ENCODE results near the gene ST8SIA2. TPM values are rescaled to one million over a fixed set of nuclear protein-coding genes. Genes with fewer than 3 reads are reported as not detected.

The ST8SIA2 gene
- total RNA-seq, 1 experiment from 2014 or later: 0.15 TPM

DNA sequence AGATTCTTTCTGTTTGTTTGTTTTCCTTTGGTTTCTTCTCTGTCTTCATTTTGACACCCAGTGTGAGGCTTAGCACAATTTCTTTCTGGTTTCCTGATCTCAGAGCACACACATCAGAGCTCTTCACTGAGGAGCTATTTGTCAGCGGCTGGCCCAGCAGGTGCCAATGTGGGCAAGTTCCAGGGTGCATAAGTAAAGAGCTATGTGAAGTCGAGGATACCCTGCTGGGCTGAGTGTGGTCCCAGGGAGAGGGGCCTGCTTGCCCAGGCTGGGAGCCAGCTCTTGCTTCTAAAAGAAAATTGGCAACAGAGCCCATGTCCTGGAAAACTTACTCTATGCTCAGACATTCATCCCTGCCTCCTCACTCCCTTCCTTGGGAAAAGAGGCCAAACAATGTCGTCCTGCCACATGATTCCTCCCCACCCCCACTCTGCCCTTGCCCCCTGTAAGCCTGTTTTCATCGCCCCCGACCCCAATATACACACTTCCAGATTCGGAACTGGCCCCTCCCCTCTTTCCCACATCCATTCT is 101.2 kb downstream of the ST8SIA2 start:
- TF ChIP-seq, protein P1, sequence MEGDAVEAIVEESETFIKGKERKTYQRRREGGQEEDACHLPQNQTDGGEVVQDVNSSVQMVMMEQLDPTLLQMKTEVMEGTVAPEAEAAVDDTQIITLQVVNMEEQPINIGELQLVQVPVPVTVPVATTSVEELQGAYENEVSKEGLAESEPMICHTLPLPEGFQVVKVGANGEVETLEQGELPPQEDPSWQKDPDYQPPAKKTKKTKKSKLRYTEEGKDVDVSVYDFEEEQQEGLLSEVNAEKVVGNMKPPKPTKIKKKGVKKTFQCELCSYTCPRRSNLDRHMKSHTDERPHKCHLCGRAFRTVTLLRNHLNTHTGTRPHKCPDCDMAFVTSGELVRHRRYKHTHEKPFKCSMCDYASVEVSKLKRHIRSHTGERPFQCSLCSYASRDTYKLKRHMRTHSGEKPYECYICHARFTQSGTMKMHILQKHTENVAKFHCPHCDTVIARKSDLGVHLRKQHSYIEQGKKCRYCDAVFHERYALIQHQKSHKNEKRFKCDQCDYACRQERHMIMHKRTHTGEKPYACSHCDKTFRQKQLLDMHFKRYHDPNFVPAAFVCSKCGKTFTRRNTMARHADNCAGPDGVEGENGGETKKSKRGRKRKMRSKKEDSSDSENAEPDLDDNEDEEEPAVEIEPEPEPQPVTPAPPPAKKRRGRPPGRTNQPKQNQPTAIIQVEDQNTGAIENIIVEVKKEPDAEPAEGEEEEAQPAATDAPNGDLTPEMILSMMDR (IDR thresholded peaks at IDR 0.05): no peak
- no peak for TF ChIP-seq TCF7L2 (IDR thresholded peaks at IDR 0.05; ENCODE audit: low read depth, low read length)
- no peak for TF ChIP-seq SIN3A (IDR thresholded peaks at IDR 0.05; ENCODE audit: borderline replicate concordance, insufficient read depth, low read depth, low read length)
- TF ChIP-seq, protein P2, sequence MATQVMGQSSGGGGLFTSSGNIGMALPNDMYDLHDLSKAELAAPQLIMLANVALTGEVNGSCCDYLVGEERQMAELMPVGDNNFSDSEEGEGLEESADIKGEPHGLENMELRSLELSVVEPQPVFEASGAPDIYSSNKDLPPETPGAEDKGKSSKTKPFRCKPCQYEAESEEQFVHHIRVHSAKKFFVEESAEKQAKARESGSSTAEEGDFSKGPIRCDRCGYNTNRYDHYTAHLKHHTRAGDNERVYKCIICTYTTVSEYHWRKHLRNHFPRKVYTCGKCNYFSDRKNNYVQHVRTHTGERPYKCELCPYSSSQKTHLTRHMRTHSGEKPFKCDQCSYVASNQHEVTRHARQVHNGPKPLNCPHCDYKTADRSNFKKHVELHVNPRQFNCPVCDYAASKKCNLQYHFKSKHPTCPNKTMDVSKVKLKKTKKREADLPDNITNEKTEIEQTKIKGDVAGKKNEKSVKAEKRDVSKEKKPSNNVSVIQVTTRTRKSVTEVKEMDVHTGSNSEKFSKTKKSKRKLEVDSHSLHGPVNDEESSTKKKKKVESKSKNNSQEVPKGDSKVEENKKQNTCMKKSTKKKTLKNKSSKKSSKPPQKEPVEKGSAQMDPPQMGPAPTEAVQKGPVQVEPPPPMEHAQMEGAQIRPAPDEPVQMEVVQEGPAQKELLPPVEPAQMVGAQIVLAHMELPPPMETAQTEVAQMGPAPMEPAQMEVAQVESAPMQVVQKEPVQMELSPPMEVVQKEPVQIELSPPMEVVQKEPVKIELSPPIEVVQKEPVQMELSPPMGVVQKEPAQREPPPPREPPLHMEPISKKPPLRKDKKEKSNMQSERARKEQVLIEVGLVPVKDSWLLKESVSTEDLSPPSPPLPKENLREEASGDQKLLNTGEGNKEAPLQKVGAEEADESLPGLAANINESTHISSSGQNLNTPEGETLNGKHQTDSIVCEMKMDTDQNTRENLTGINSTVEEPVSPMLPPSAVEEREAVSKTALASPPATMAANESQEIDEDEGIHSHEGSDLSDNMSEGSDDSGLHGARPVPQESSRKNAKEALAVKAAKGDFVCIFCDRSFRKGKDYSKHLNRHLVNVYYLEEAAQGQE (IDR thresholded peaks at IDR 0.05; ENCODE audit: insufficient read depth in 1 of 2, low read depth in 2 of 2, low read length in 1 of 2): no peak
- no peak for TF ChIP-seq POLR2AphosphoS5 (IDR thresholded peaks at IDR 0.05; ENCODE audit: low read depth, low read length)
- Histone ChIP-seq H3K27ac (ENCODE audit: low read length) (no peak overlapping the region), H3K36me3 (ENCODE audit: control insufficient read depth, insufficient read depth, low read length) (no peaks in the 10 kb centered on the region), H3K9me3 (ENCODE audit: control insufficient read depth, insufficient read depth, low read depth, low read length) (peaks cover 3% of the 10 kb centered on the region; the same call in 1 of the 2 replicates), H3K4me3 (ENCODE audit: low read depth in 2 of 2, low read length in 2 of 2) (no peak overlapping the region), H3K4me1 (ENCODE audit: control insufficient read depth, insufficient read depth, low read length) (no peaks in the 10 kb centered on the region), H3K27me3 (ENCODE audit: control insufficient read depth, insufficient read depth, low read length) (peaks cover 10% of the 10 kb centered on the region)
- in situ Hi-C loops (cut with HindIII; ENCODE audit: low pct_unique_long_range_greater_than_20kb, low sequenced_read_pairs) (no loop called here), intact Hi-C loops (cut with micrococcal nuclease; ENCODE audit: unreplicated experiment) (no loop called here)
- POLR2A ChIA-PET: no interaction called here
- CTCF ChIA-PET: no interaction called here
- BruUV-seq (replicated peaks): no TSS peak
- DNase-seq (ENCODE audit: low read depth, low spot score) (no peak), ATAC-seq (no peak)

- no peak for DNase-seq (ENCODE audit: low read depth, low spot score)
- H3K27ac ChIP-seq (ENCODE audit: low read length): no peak overlapping the region
- BruUV-seq (replicated peaks): no TSS peak
- TF ChIP-seq, protein P1 (IDR thresholded peaks at IDR 0.05): no peak
- no peak for TF ChIP-seq POLR2AphosphoS5 (IDR thresholded peaks at IDR 0.05; ENCODE audit: low read depth, low read length)
- TF ChIP-seq, protein P2 (IDR thresholded peaks at IDR 0.05; ENCODE audit: insufficient read depth in 1 of 2, low read depth in 2 of 2, low read length in 1 of 2): no peak
- TF ChIP-seq TCF7L2 (IDR thresholded peaks at IDR 0.05; ENCODE audit: low read depth, low read length): no peak
- TF ChIP-seq SIN3A (IDR thresholded peaks at IDR 0.05; ENCODE audit: borderline replicate concordance, insufficient read depth, low read depth, low read length): no peak
- no peaks in the 10 kb centered on the region for H3K9me3 ChIP-seq (ENCODE audit: control insufficient read depth, insufficient read depth, low read depth, low read length)
- CTCF ChIA-PET: no interaction called here
- no peaks in the 10 kb centered on the region for H3K4me1 ChIP-seq (ENCODE audit: control insufficient read depth, insufficient read depth, low read length)
- ATAC-seq: no peak
- H3K27me3 ChIP-seq (ENCODE audit: control insufficient read depth, insufficient read depth, low read length): peaks cover 10% of the 10 kb centered on the region
- H3K4me3 ChIP-seq (ENCODE audit: low read depth in 2 of 2, low read length in 2 of 2): no peak overlapping the region
- intact Hi-C loops (cut with micrococcal nuclease; ENCODE audit: unreplicated experiment) (no loop called here), in situ Hi-C loops (cut with HindIII; ENCODE audit: low pct_unique_long_range_greater_than_20kb, low sequenced_read_pairs) (no loop called here)
- H3K36me3 ChIP-seq (ENCODE audit: control insufficient read depth, insufficient read depth, low read length): no peaks in the 10 kb centered on the region
- POLR2A ChIA-PET: no interaction called here
These were observed 101.8 kb downstream of the ST8SIA2 start for GRCh38 chr15:92495446-92495845.
